Skeletal muscle cell (primary cell): ENCODE data around the gene CRTC1.
"Not testable (repeated sequence)": the region's sequence is repeated elsewhere in the genome, so short reads cannot be mapped to it uniquely, and the experiment has no call there.

Experiments
- DNase-seq: peaks from one replicate; pipeline ENCODE4 v3.0.0-alpha.2; 2010; ENCODE audit warnings: low read depth
- H3K4me3 ChIP-seq: 2 replicates; pipeline ENCODE4 v1.5.1; 2011; ENCODE audit warnings: low read depth, mild to moderate bottlenecking, control low read depth, low read length, moderate library complexity

The CRTC1 gene

GRCh38 chr19:18807861-18808331 is 124.4 kb downstream of the CRTC1 start:
- H3K4me3 ChIP-seq: no peak overlapping the region
- no peak for DNase-seq

GRCh38 chr19:18809149-18809868 is 125.8 kb downstream of the CRTC1 start:
- DNase-seq: peak; percentile 77
- H3K4me3 ChIP-seq: no peak overlapping the region

- not testable (repeated sequence) for H3K4me3 ChIP-seq, DNase-seq
Measured at GRCh38 chr19:18811638-18812037, 128.2 kb downstream of the CRTC1 start.

- DNase-seq: no peak
- no peak overlapping the region for H3K4me3 ChIP-seq
Measured at GRCh38 chr19:18814063-18814462, 130.6 kb downstream of the CRTC1 start.

GRCh38 chr19:18815673-18816072 is 132.2 kb downstream of the CRTC1 start:
- no peak overlapping the region for H3K4me3 ChIP-seq
- no peak for DNase-seq

GRCh38 chr19:18816645-18817044 is 133.2 kb downstream of the CRTC1 start:
- not testable (repeated sequence) for H3K4me3 ChIP-seq, DNase-seq

GRCh38 chr19:18817574-18817973 is 134.1 kb downstream of the CRTC1 start:
- no peak for DNase-seq
- H3K4me3 ChIP-seq: no peak overlapping the region

GRCh38 chr19:18828786-18829185 is 145.3 kb downstream of the CRTC1 start:
- H3K4me3 ChIP-seq: no peak overlapping the region
- DNase-seq: no peak

GRCh38 chr19:18830488-18830887 is 147.0 kb downstream of the CRTC1 start:
- no peak for DNase-seq
- H3K4me3 ChIP-seq: no peak overlapping the region

- DNase-seq: peak; percentile 63
- peak within 1 kb of the TSS; percentile 79 for H3K4me3 ChIP-seq
Measured at GRCh38 chr19:18831524-18832305, 148.2 kb downstream of the CRTC1 start, which contains the start of gene UPF1. Gene UPF1, plus strand, starts transcription at chr19:18831959. Its CDS starts 251 bp downstream, at chr19:18832210.
